Activated CD8-positive, alpha-beta memory T cell treated with anti-CD3 and anti-CD28 coated beads for 4 hours (primary cell): ENCODE measurements around the gene INPP4B.

ENCODE experiments used
- DNase-seq, 2 donors: peaks; one replicate each; pipeline ENCODE4 v3.0.0-alpha.2; 2020; ENCODE audit warnings: low read depth in 2 of 2

Gene INPP4B

GRCh38 chr4:142475663-142476062 lies 370.4 kb downstream of the INPP4B start:
- no peak for DNase-seq

- DNase-seq = no peak
Measured at GRCh38 chr4:142474398-142475087, 371.6 kb downstream of the INPP4B start.

GRCh38 chr4:142473960-142474338 lies 372.2 kb downstream of the INPP4B start:
- no peak for DNase-seq

- DNase-seq = no peak
Measured at GRCh38 chr4:142473218-142473959, 372.7 kb downstream of the INPP4B start.

- no peak for DNase-seq
Measured at GRCh38 chr4:142467088-142467487, 379.0 kb downstream of the INPP4B start.

- DNase-seq = no peak
Measured at GRCh38 chr4:142465526-142465925, 380.6 kb downstream of the INPP4B start.

GRCh38 chr4:142463206-142463605 lies 382.9 kb downstream of the INPP4B start:
- no peak for DNase-seq

- no peak for DNase-seq
Measured at GRCh38 chr4:142452161-142452855, 393.8 kb downstream of the INPP4B start.

- DNase-seq = no peak
Measured at GRCh38 chr4:142449771-142450373, 396.2 kb downstream of the INPP4B start.

- DNase-seq = no peak
Measured at GRCh38 chr4:142447009-142447408, 399.1 kb downstream of the INPP4B start.

- no peak for DNase-seq
Measured at GRCh38 chr4:142443469-142443868, 402.6 kb downstream of the INPP4B start.

GRCh38 chr4:142440093-142440492 lies 406.0 kb downstream of the INPP4B start:
- DNase-seq = no peak

- no peak for DNase-seq
Measured at GRCh38 chr4:142435599-142436235, 410.4 kb downstream of the INPP4B start.

- no peak for DNase-seq
Measured at GRCh38 chr4:142434519-142435224, 411.4 kb downstream of the INPP4B start.

- DNase-seq = no peak
Measured at GRCh38 chr4:142428715-142429114, 417.4 kb downstream of the INPP4B start.

- DNase-seq = no peak
Measured at GRCh38 chr4:142427456-142427855, 418.6 kb downstream of the INPP4B start.

- DNase-seq = no peak
Measured at GRCh38 chr4:142423861-142424260, 422.2 kb downstream of the INPP4B start.

GRCh38 chr4:142420311-142421095 lies 425.6 kb downstream of the INPP4B start:
- no peak for DNase-seq

GRCh38 chr4:142419712-142420111 lies 426.4 kb downstream of the INPP4B start:
- DNase-seq = no peak

GRCh38 chr4:142418697-142419096 lies 427.4 kb downstream of the INPP4B start:
- no peak for DNase-seq
